Omental fat pad (tissue), 4 donors: Measurements from ENCODE around the gene FOXA1. TPM values are rescaled to one million over a fixed set of nuclear protein-coding genes. Genes with fewer than 3 reads are reported as not detected.

Experiments
- ATAC-seq: fragments of 150-250 bp; one replicate; pipeline ENCODE4 v1.9.1; 2016; ENCODE audit warnings: mild to moderate bottlenecking, moderate library complexity; ENCODE audit not compliant: low FRiP score
- DNase-seq: peaks from one replicate; pipeline ENCODE4 v3.0.0-alpha.2; 2019; ENCODE audit warnings: low spot score
- total RNA-seq, 4 donors: library from RNA; depleted of rRNA; stranded (reverse); fragments of >200 nt; gene quantifications; one replicate each; pipeline ENCODE4 v1.1.0, GENCODE V29; 2016
- TF ChIP-seq, protein P1 (sequence below), 3 donors: fragments of 450-650 bp; IDR thresholded peaks; one replicate each; pipeline ENCODE4 v1.5.1; 2016 to 2017; ENCODE audit warnings: antibody characterized with exemption in 3 of 3, mild to moderate bottlenecking in 3 of 3, moderate library complexity in 2 of 3

Gene FOXA1
- total RNA-seq, 4 donors from 2014 or later, result not detected

DNA sequence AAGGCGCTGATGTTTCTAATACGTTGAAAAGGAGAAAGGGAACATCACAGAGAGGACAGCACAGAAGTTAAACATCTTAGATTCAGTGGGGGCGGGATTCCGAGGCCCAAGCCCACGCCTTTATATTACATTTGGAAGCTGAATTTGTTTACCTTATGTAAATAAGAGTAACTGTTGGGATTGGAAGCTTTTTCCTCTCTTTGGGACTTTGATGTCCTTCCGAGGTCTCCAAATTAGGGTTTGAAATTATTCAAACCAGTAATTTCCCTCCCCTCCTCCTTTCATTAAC, 6.4 kb downstream of the FOXA1 start:
- TF ChIP-seq, protein P1, sequence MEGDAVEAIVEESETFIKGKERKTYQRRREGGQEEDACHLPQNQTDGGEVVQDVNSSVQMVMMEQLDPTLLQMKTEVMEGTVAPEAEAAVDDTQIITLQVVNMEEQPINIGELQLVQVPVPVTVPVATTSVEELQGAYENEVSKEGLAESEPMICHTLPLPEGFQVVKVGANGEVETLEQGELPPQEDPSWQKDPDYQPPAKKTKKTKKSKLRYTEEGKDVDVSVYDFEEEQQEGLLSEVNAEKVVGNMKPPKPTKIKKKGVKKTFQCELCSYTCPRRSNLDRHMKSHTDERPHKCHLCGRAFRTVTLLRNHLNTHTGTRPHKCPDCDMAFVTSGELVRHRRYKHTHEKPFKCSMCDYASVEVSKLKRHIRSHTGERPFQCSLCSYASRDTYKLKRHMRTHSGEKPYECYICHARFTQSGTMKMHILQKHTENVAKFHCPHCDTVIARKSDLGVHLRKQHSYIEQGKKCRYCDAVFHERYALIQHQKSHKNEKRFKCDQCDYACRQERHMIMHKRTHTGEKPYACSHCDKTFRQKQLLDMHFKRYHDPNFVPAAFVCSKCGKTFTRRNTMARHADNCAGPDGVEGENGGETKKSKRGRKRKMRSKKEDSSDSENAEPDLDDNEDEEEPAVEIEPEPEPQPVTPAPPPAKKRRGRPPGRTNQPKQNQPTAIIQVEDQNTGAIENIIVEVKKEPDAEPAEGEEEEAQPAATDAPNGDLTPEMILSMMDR (IDR thresholded peaks at IDR 0.05), result no peak
- ATAC-seq (no peak), DNase-seq (no peak)

- TF ChIP-seq, protein P1 (IDR thresholded peaks at IDR 0.05), result no peak
- no peak for ATAC-seq
- DNase-seq, result no peak
Observed at GRCh38 chr14:37587881-37588666, 7.0 kb downstream of the FOXA1 start.

DNA sequence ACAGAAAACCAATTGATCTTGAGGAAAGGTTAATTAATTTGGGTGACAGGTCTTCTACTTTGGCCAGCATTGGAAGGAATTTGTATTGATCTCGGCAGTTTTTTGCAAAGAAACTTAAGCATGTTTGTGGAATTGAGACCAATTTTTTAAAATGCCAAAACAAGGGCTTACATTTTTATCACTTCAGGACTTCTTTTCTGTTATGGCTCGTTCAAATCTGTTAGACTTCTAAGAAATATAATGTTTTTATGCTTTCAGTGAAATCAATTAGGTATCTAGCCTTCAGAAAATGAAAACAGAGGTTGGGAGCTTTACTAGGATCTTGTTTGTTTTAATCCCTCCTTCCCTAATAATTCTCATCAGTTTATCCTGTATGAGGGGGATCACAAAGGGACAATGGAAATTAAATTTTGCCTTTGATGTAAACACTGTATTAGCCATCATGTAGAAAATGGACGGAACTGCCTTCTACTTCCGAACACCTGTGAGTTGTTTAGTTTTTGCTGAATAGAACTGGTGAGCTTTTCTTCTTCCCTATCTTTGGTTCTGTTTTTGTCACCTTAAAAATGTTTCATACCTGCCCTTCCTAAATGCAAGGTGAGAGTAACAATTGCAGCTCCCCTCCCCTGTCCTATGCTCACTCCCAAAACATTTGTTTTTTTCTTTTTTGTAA, 7.8 kb downstream of the FOXA1 start:
- DNase-seq (no peak), ATAC-seq (no peak)
- TF ChIP-seq, protein P1 (IDR thresholded peaks at IDR 0.05), result no peak

GRCh38 chr14:37586797-37587130, 8.3 kb downstream of the FOXA1 start:
- ATAC-seq (no peak), DNase-seq (no peak)
- TF ChIP-seq, protein P1 (IDR thresholded peaks at IDR 0.05), result no peak

DNA sequence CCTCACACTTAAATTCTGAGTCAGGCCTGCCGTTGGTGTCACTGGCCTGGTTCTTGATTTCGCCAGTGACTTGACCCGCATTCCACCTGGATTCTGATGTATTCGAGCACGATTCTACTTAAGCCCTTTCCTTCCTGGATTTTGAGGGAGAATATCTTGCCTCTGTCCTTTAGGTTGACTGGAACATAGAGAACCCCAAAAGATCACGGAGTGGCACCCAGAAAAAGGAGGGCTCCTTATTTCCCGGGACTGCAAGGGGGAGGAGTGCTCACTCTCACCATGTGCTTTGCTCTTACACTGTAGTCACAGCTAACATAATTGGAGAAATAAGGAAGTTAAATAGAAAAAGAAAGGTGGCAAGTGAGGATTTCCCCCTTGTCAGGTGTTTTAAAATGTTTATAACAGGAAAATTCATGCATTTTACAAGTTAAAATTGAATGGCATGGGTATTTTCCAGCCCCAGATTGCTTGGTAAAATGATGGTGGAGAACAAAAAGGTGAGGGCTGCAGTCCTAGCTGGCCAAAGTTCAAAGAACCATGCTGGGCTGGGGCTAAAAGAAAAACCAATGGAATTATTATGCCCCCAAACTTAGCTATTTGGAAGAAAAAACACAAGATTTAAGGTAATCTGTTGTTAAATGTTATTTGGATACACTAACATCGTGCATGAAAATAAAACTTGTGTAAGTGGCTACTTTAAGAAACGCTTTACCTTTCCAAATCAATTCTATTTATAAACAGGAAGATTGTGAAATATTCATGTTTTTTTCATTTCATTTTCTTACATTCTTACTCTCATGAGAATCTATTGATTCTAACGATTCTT, 8.9 kb downstream of the FOXA1 start:
- TF ChIP-seq, protein P1 (IDR thresholded peaks at IDR 0.05), result no peak
- DNase-seq (no peak), ATAC-seq (no peak)

DNA sequence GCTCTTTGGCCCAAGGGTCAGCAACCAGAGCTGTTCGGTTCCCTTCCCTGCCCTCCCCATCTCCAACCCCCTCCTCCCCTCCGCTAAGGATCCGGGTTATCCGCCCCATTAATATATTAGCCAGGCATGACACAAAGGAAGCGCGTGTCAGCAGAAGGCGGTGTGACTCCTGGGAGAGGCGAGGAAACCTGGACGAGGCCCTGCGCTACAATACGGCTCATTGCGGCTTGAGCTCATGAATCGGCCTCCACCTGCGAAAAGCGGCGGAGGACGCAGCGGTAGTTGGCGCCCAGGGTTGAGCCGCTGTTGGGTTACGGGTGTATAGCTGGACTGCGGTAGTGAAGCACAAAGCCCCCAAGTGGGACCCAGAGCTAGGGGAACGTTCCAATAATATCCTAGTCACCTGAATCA, 9.9 kb downstream of the FOXA1 start:
- ATAC-seq, result no peak

More for the DNA sequence above, 9.9 kb downstream of the FOXA1 start:
- DNase-seq, result no peak
- TF ChIP-seq, protein P1 (IDR thresholded peaks at IDR 0.05), result no peak
